ENCODE measurements around the gene ARHGAP40. TPM values are rescaled to one million over a fixed set of nuclear protein-coding genes. Genes with fewer than 3 reads are reported as not detected.

The ARHGAP40 gene
- total RNA-seq, 2 experiments from 2014 or later = not detected

DNA sequence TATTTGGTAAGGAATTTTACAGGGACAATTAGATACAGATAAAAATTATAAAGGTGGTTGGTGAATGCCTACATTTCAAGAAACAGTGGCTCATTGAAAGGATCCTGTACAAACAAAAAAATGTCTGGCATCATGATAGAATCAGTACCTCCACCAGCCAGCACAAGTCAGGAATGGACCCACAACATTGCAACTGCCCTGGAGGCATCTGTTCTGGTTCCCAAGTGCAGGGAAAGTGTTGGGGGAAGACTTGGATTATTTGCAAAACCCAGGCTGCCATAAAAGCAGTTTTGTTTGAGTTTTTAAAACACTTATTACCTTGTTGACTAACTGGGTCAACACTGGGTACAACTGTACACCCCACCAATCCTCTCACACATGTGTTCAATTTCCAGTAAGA lies 24.3 kb downstream of the ARHGAP40 start:
- Histone ChIP-seq H3K36me3 (ENCODE audit: insufficient read depth, low read length) (no peaks in the 10 kb centered on the region), H3K4me1 (ENCODE audit: insufficient read depth, low read length) (no peaks in the 10 kb centered on the region), H3K27ac (ENCODE audit: low read depth in 1 of 2, low read length in 2 of 2) (no peak overlapping the region), H3K9me3 (ENCODE audit: control insufficient read depth in 1 of 2, insufficient read depth in 1 of 2, low read length in 2 of 2) (peaks cover 0 to 6% of the 10 kb centered on the region in 2 experiments), H3K4me3 (ENCODE audit: low read length) (no peak overlapping the region), H3K27me3 (ENCODE audit: control insufficient read depth in 1 of 2, insufficient read depth in 2 of 2, low read length in 2 of 2) (peaks cover 0 to 6% of the 10 kb centered on the region in 2 experiments)
- DNase-seq (no peak), ATAC-seq (ENCODE audit: poor library complexity) (no peak)
- Mint-ChIP-seq H3K27me3 (peaks cover 9% of the 10 kb centered on the region), H3K36me3 (ENCODE audit: low read depth) (no peaks in the 10 kb centered on the region), H3K4me1 (ENCODE audit: low read depth) (no peaks in the 10 kb centered on the region), H3K4me3 (no peak overlapping the region), H3K27ac (no peak overlapping the region), H3K9me3 (no peaks in the 10 kb centered on the region)
- TF ChIP-seq CTCF (IDR thresholded peaks at IDR 0.05) = no peak
- intact Hi-C loops (cut with DNase I, micrococcal nuclease) = no loop called here
- CTCF ChIA-PET = no interaction called here
- POLR2A ChIA-PET = no interaction called here

GRCh38 chr20:38626921-38627659 lies 25.5 kb downstream of the ARHGAP40 start:
- H3K4me3 ChIP-seq (ENCODE audit: low read length) = no peak overlapping the region
- H3K4me1 ChIP-seq (ENCODE audit: insufficient read depth, low read length) = no peaks in the 10 kb centered on the region
- no peak for DNase-seq
- H3K27ac ChIP-seq (ENCODE audit: low read depth in 1 of 2, low read length in 2 of 2) = no peak overlapping the region
- ChIA-PET CTCF (no interaction called here), POLR2A (no interaction called here)
- H3K27me3 ChIP-seq (ENCODE audit: control insufficient read depth in 1 of 2, insufficient read depth in 2 of 2, low read length in 2 of 2) = peaks cover 0 to 2% of the 10 kb centered on the region in 2 experiments
- intact Hi-C loops (cut with DNase I, micrococcal nuclease) = no loop called here
- TF ChIP-seq CTCF (IDR thresholded peaks at IDR 0.05) = no peak
- H3K27me3 Mint-ChIP-seq = peaks cover 9% of the 10 kb centered on the region
- H3K4me3 Mint-ChIP-seq = no peak overlapping the region
- no peaks in the 10 kb centered on the region for H3K36me3 ChIP-seq (ENCODE audit: insufficient read depth, low read length)
- H3K9me3 Mint-ChIP-seq = no peaks in the 10 kb centered on the region
- no peaks in the 10 kb centered on the region for H3K4me1 Mint-ChIP-seq (ENCODE audit: low read depth)
- no peaks in the 10 kb centered on the region for H3K36me3 Mint-ChIP-seq (ENCODE audit: low read depth)
- H3K9me3 ChIP-seq (ENCODE audit: control insufficient read depth in 1 of 2, insufficient read depth in 1 of 2, low read length in 2 of 2) = peaks cover 0 to 6% of the 10 kb centered on the region in 2 experiments
- H3K27ac Mint-ChIP-seq = no peak overlapping the region
- ATAC-seq (ENCODE audit: poor library complexity) = no peak

- Histone ChIP-seq H3K4me1 (ENCODE audit: insufficient read depth, low read length) (peaks cover 5% of the 10 kb centered on the region), H3K4me3 (ENCODE audit: low read length) (no peak overlapping the region), H3K36me3 (ENCODE audit: insufficient read depth, low read length) (no peaks in the 10 kb centered on the region), H3K27ac (ENCODE audit: low read depth in 1 of 2, low read length in 2 of 2) (no peak overlapping the region), H3K9me3 (ENCODE audit: control insufficient read depth in 1 of 2, insufficient read depth in 1 of 2, low read length in 2 of 2) (peaks cover 0 to 6% of the 10 kb centered on the region in 2 experiments), H3K27me3 (ENCODE audit: control insufficient read depth in 1 of 2, insufficient read depth in 2 of 2, low read length in 2 of 2) (peaks cover under 1 to 4% of the 10 kb centered on the region in 2 experiments)
- DNase-seq (no peak), ATAC-seq (ENCODE audit: poor library complexity) (no peak)
- H3K27me3 Mint-ChIP-seq = peaks cover 11% of the 10 kb centered on the region
- intact Hi-C loops (cut with DNase I, micrococcal nuclease) = no loop called here
- no peak overlapping the region for H3K27ac Mint-ChIP-seq
- no peak overlapping the region for H3K4me3 Mint-ChIP-seq
- no peak for TF ChIP-seq CTCF (IDR thresholded peaks at IDR 0.05)
- no peaks in the 10 kb centered on the region for H3K9me3 Mint-ChIP-seq
- POLR2A ChIA-PET = no interaction called here
- peaks cover 5% of the 10 kb centered on the region for H3K4me1 Mint-ChIP-seq (ENCODE audit: low read depth)
- H3K36me3 Mint-ChIP-seq (ENCODE audit: low read depth) = no peaks in the 10 kb centered on the region
- CTCF ChIA-PET = no interaction called here
Observed at GRCh38 chr20:38628580-38629470, 27.2 kb downstream of the ARHGAP40 start.

Measured in CD4-positive, alpha-beta T cell (primary cell).